ENCODE results near the gene IQGAP3. TPM values are rescaled to one million over a fixed set of nuclear protein-coding genes. Genes with fewer than 3 reads are reported as not detected.

The IQGAP3 gene
- total RNA-seq, 1 donor from 2014 or later: 3.7 TPM

GRCh38 chr1:156522443-156522970 is 49.9 kb downstream of the IQGAP3 start:
- Histone ChIP-seq H3K27me3 (ENCODE audit: control insufficient read depth in 3 of 3, insufficient read depth in 3 of 3, low read length in 3 of 3) (no peaks in the 10 kb centered on the region), H3K36me3 (ENCODE audit: control insufficient read depth in 3 of 3, insufficient read depth in 3 of 3, low read length in 3 of 3) (no peaks in the 10 kb centered on the region), H3K4me1 (ENCODE audit: control insufficient read depth in 3 of 3, insufficient read depth in 3 of 3, low read length in 3 of 3) (peaks cover 0 to 4% (median 2%) of the 10 kb centered on the region in 3 donors), H3K9ac (ENCODE audit: low read depth in 1 of 3, low read length in 3 of 3) (no peak overlapping the region), H3K4me3 (ENCODE audit: low read length in 3 of 3) (no peak overlapping the region), H3K27ac (ENCODE audit: low read depth, low read length) (no peak overlapping the region), H3K9me3 (ENCODE audit: control insufficient read depth in 3 of 3, low read length in 3 of 3) (no peaks in the 10 kb centered on the region)

DNA sequence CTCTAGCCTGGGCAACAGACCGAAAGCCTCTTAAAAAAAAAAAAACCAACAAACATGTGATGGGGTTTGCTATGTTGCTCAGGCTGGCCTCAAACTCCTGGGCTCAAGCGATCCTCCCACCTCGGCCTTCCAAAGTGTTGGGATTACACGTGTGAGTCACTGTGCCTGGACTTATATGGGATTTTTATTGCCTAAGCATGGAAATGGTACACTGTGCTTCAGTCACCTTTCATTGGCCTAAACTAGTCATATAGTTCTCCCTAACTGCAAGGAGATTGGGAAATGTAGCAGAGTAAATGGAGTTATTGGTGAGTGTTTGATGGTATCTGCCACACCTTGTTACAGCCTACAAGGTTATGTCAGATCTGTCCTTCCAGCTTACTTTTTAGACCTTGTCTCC is 54.6 kb downstream of the IQGAP3 start:
- no peaks in the 10 kb centered on the region for H3K9me3 ChIP-seq (ENCODE audit: control insufficient read depth in 3 of 3, low read length in 3 of 3)
- no peak overlapping the region for H3K9ac ChIP-seq (ENCODE audit: low read depth in 1 of 3, low read length in 3 of 3)
- H3K36me3 ChIP-seq (ENCODE audit: control insufficient read depth in 3 of 3, insufficient read depth in 3 of 3, low read length in 3 of 3): no peaks in the 10 kb centered on the region
- H3K4me3 ChIP-seq (ENCODE audit: low read length in 3 of 3): no peak overlapping the region
- no peak overlapping the region for H3K27ac ChIP-seq (ENCODE audit: low read depth, low read length)
- H3K27me3 ChIP-seq (ENCODE audit: control insufficient read depth in 3 of 3, insufficient read depth in 3 of 3, low read length in 3 of 3): no peaks in the 10 kb centered on the region
- no peaks in the 10 kb centered on the region for H3K4me1 ChIP-seq (ENCODE audit: control insufficient read depth in 3 of 3, insufficient read depth in 3 of 3, low read length in 3 of 3)

DNA sequence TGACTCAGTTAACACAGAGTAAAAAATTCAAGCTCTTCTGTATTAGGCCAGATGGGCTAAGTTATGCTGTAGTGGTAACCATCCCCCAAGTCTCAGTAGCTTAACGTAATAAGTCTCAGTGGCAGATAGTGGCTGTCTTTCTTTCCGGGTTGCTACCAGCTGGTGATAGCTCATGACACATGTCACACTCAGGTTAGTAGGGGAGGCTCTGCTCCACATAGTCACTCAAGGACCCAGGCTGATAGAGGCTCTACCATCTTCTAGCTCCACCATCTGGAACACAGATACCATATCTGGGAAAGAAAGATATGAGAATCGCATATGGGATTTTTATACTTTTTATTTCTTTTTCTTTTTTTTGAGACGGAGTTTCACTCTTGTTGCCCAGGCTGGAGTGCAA is 55.5 kb downstream of the IQGAP3 start:
- H3K27ac ChIP-seq (ENCODE audit: low read depth, low read length): no peak overlapping the region
- H3K9ac ChIP-seq (ENCODE audit: low read depth in 1 of 3, low read length in 3 of 3): no peak overlapping the region
- no peak overlapping the region for H3K4me3 ChIP-seq (ENCODE audit: low read length in 3 of 3)
- no peaks in the 10 kb centered on the region for H3K36me3 ChIP-seq (ENCODE audit: control insufficient read depth in 3 of 3, insufficient read depth in 3 of 3, low read length in 3 of 3)
- peaks cover 0 to under 1% (median under 1%) of the 10 kb centered on the region in 3 donors for H3K4me1 ChIP-seq (ENCODE audit: control insufficient read depth in 3 of 3, insufficient read depth in 3 of 3, low read length in 3 of 3)
- no peaks in the 10 kb centered on the region for H3K9me3 ChIP-seq (ENCODE audit: control insufficient read depth in 3 of 3, low read length in 3 of 3)
- H3K27me3 ChIP-seq (ENCODE audit: control insufficient read depth in 3 of 3, insufficient read depth in 3 of 3, low read length in 3 of 3): no peaks in the 10 kb centered on the region

DNA sequence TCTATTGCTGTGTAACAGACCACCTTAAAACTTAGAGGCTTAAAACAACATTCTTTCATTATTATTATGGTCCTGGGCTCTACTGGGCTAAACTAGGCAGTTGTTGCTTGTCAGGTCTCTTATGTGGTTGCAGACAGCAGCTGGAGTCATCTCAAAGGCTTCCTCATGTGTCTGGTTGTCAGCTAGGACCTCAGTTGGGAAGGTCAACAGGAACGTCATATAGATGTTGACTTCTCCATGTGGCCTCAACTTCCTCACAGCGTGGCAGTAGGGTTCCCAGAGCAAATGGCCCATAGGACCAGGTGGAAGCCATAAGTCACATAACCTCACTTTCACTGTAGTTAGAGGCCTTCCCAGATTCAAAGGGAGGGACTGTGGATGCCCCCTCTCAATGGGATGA is 56.4 kb downstream of the IQGAP3 start:
- no peaks in the 10 kb centered on the region for H3K9me3 ChIP-seq (ENCODE audit: control insufficient read depth in 3 of 3, low read length in 3 of 3)
- H3K27ac ChIP-seq (ENCODE audit: low read depth, low read length): no peak overlapping the region
- no peak overlapping the region for H3K4me3 ChIP-seq (ENCODE audit: low read length in 3 of 3)

DNA sequence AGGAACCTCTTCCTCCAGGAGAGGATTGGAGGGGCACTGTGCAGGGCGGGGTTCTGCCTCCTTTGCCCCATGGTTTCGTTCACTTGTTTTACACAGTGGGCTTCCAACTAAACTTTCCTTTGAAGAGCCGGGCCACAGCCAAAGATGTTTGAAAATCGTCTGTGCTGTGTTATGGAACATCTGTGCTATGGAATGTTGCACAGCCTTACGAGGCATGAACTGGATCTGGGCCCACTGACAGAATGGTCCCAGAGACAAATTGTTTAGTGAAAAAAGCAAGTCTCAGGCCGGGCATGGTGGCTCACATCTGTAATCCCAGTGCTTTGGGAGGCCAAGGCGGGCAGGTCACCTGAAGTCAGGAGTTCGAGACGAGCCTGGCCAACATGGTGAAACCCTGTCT is 59.2 kb downstream of the IQGAP3 start:
- Histone ChIP-seq H3K9me3 (ENCODE audit: control insufficient read depth in 3 of 3, low read length in 3 of 3) (no peaks in the 10 kb centered on the region), H3K27ac (ENCODE audit: low read depth, low read length) (no peak overlapping the region), H3K36me3 (ENCODE audit: control insufficient read depth in 3 of 3, insufficient read depth in 3 of 3, low read length in 3 of 3) (no peaks in the 10 kb centered on the region), H3K4me3 (ENCODE audit: low read length in 3 of 3) (no peak overlapping the region), H3K27me3 (ENCODE audit: control insufficient read depth in 3 of 3, insufficient read depth in 3 of 3, low read length in 3 of 3) (no peaks in the 10 kb centered on the region), H3K9ac (ENCODE audit: low read depth in 1 of 3, low read length in 3 of 3) (no peak overlapping the region), H3K4me1 (ENCODE audit: control insufficient read depth in 3 of 3, insufficient read depth in 3 of 3, low read length in 3 of 3) (peaks cover 32 to 34% (median 34%) of the 10 kb centered on the region in 3 donors)

More for the DNA sequence above, 56.4 kb downstream of the IQGAP3 start:
- H3K36me3 ChIP-seq (ENCODE audit: control insufficient read depth in 3 of 3, insufficient read depth in 3 of 3, low read length in 3 of 3): no peaks in the 10 kb centered on the region
- no peaks in the 10 kb centered on the region for H3K27me3 ChIP-seq (ENCODE audit: control insufficient read depth in 3 of 3, insufficient read depth in 3 of 3, low read length in 3 of 3)
- peaks cover 4 to 7% (median 6%) of the 10 kb centered on the region in 3 donors for H3K4me1 ChIP-seq (ENCODE audit: control insufficient read depth in 3 of 3, insufficient read depth in 3 of 3, low read length in 3 of 3)
- no peak overlapping the region for H3K9ac ChIP-seq (ENCODE audit: low read depth in 1 of 3, low read length in 3 of 3)

DNA sequence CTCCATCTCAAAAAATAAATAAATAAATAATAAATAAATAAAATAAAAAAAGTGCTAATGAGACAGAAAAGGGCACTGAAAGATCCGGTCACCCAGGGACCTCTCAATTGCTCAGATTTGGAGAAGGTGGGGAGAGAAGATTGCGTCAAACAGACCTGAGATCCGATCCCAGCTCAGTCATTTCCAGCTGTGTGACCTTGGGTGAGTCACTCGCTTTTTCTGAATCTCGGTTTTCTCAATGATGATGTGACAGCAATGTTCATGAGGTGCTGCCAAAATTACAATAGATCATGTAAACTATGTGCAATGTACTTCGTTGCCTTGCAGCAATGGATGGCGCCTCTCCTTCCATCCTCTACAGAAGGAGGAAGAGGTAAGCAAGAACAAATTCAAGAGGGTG is 60.7 kb downstream of the IQGAP3 start:
- H3K27ac ChIP-seq (ENCODE audit: low read depth, low read length): no peak overlapping the region
- H3K4me1 ChIP-seq (ENCODE audit: control insufficient read depth in 3 of 3, insufficient read depth in 3 of 3, low read length in 3 of 3): peaks cover 32 to 40% (median 37%) of the 10 kb centered on the region in 3 donors
- H3K4me3 ChIP-seq (ENCODE audit: low read length in 3 of 3): no peak overlapping the region
- no peaks in the 10 kb centered on the region for H3K9me3 ChIP-seq (ENCODE audit: control insufficient read depth in 3 of 3, low read length in 3 of 3)
- H3K36me3 ChIP-seq (ENCODE audit: control insufficient read depth in 3 of 3, insufficient read depth in 3 of 3, low read length in 3 of 3): no peaks in the 10 kb centered on the region
- no peak overlapping the region for H3K9ac ChIP-seq (ENCODE audit: low read depth in 1 of 3, low read length in 3 of 3)
- no peaks in the 10 kb centered on the region for H3K27me3 ChIP-seq (ENCODE audit: control insufficient read depth in 3 of 3, insufficient read depth in 3 of 3, low read length in 3 of 3)

DNA sequence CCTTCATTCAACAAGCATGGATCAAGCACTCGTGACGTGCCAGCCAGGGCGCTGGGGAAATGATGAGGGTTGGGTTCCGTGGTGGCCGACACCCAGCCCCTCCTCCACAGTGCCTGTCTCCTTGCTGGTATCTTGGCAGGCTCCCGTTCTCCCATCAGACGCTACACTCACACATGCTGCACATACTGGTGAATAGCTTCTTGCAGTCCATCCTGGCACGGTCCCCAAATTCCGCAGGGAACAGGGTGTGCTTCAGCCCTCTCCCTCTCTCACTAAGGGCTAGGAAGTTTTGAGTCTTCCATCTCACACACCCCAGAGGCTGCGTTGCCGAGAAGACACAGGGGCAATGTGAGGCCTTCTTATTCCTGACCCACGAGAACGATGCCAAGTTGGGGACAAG is 61.7 kb downstream of the IQGAP3 start:
- Histone ChIP-seq H3K4me3 (ENCODE audit: low read length in 3 of 3) (peak overlapping the region; percentile 3 to 75 (median 71)), H3K27me3 (ENCODE audit: control insufficient read depth in 3 of 3, insufficient read depth in 3 of 3, low read length in 3 of 3) (no peaks in the 10 kb centered on the region), H3K36me3 (ENCODE audit: control insufficient read depth in 3 of 3, insufficient read depth in 3 of 3, low read length in 3 of 3) (no peaks in the 10 kb centered on the region), H3K9ac (ENCODE audit: low read depth in 1 of 3, low read length in 3 of 3) (peak overlapping the region; percentile 84 to 91 (median 89)), H3K27ac (ENCODE audit: low read depth, low read length) (peak overlapping the region; percentile 100), H3K4me1 (ENCODE audit: control insufficient read depth in 3 of 3, insufficient read depth in 3 of 3, low read length in 3 of 3) (peaks cover 34 to 50% (median 39%) of the 10 kb centered on the region in 3 donors), H3K9me3 (ENCODE audit: control insufficient read depth in 3 of 3, low read length in 3 of 3) (no peaks in the 10 kb centered on the region)

- H3K27ac ChIP-seq (ENCODE audit: low read depth, low read length): peak overlapping the region; percentile 100
- peaks cover 38 to 61% (median 43%) of the 10 kb centered on the region in 3 donors for H3K4me1 ChIP-seq (ENCODE audit: control insufficient read depth in 3 of 3, insufficient read depth in 3 of 3, low read length in 3 of 3)
- H3K9ac ChIP-seq (ENCODE audit: low read depth in 1 of 3, low read length in 3 of 3): peak overlapping the region; percentile 84 to 91 (median 89)
Observed at GRCh38 chr1:156509424-156510034, 62.8 kb downstream of the IQGAP3 start.

GRCh38 chr1:156508955-156509234 is 63.5 kb downstream of the IQGAP3 start:
- Histone ChIP-seq H3K36me3 (ENCODE audit: control insufficient read depth in 3 of 3, insufficient read depth in 3 of 3, low read length in 3 of 3) (no peaks in the 10 kb centered on the region), H3K4me3 (ENCODE audit: low read length in 3 of 3) (peak overlapping the region; percentile 71 to 85 (median 75)), H3K9me3 (ENCODE audit: control insufficient read depth in 3 of 3, low read length in 3 of 3) (no peaks in the 10 kb centered on the region), H3K4me1 (ENCODE audit: control insufficient read depth in 3 of 3, insufficient read depth in 3 of 3, low read length in 3 of 3) (peaks cover 44 to 67% (median 49%) of the 10 kb centered on the region in 3 donors), H3K27ac (ENCODE audit: low read depth, low read length) (peak overlapping the region; percentile 100), H3K27me3 (ENCODE audit: control insufficient read depth in 3 of 3, insufficient read depth in 3 of 3, low read length in 3 of 3) (no peaks in the 10 kb centered on the region), H3K9ac (ENCODE audit: low read depth in 1 of 3, low read length in 3 of 3) (peak overlapping the region; percentile 84 to 91 (median 89))

More at GRCh38 chr1:156509424-156510034, 62.8 kb downstream of the IQGAP3 start:
- Histone ChIP-seq H3K9me3 (ENCODE audit: control insufficient read depth in 3 of 3, low read length in 3 of 3) (no peaks in the 10 kb centered on the region), H3K4me3 (ENCODE audit: low read length in 3 of 3) (peak overlapping the region; percentile 71 to 85 (median 75)), H3K36me3 (ENCODE audit: control insufficient read depth in 3 of 3, insufficient read depth in 3 of 3, low read length in 3 of 3) (no peaks in the 10 kb centered on the region), H3K27me3 (ENCODE audit: control insufficient read depth in 3 of 3, insufficient read depth in 3 of 3, low read length in 3 of 3) (no peaks in the 10 kb centered on the region)

- H3K27me3 ChIP-seq (ENCODE audit: control insufficient read depth in 3 of 3, insufficient read depth in 3 of 3, low read length in 3 of 3): no peaks in the 10 kb centered on the region
- H3K4me3 ChIP-seq (ENCODE audit: low read length in 3 of 3): peak overlapping the region; percentile 71 to 85 (median 75)
- peak overlapping the region; percentile 100 for H3K27ac ChIP-seq (ENCODE audit: low read depth, low read length)
- H3K36me3 ChIP-seq (ENCODE audit: control insufficient read depth in 3 of 3, insufficient read depth in 3 of 3, low read length in 3 of 3): no peaks in the 10 kb centered on the region
- H3K4me1 ChIP-seq (ENCODE audit: control insufficient read depth in 3 of 3, insufficient read depth in 3 of 3, low read length in 3 of 3): peaks cover 50 to 72% (median 55%) of the 10 kb centered on the region in 3 donors
- H3K9me3 ChIP-seq (ENCODE audit: control insufficient read depth in 3 of 3, low read length in 3 of 3): no peaks in the 10 kb centered on the region
- peak overlapping the region; percentile 84 to 91 (median 89) for H3K9ac ChIP-seq (ENCODE audit: low read depth in 1 of 3, low read length in 3 of 3)
Observed at GRCh38 chr1:156508205-156508954, 64.0 kb downstream of the IQGAP3 start.

Measured in skeletal muscle tissue (tissue), 4 donors.